Astrocyte of the cerebellum (primary cell): Measurements from ENCODE around the gene LTA4H.
A peak's percentile ranks its signal among the peaks of the same experiment; 100 is the strongest.

Experiments used
- DNase-seq: peaks from one replicate; pipeline ENCODE4 v3.0.0-alpha.2; 2011; ENCODE audit warnings: low read depth
- H3K4me3 ChIP-seq: 2 replicates; pipeline ENCODE4 v1.5.1; 2011; ENCODE audit warnings: mild to moderate bottlenecking, low read depth, low read length, moderate library complexity
- in situ Hi-C: cut with HindIII; loops from 2 replicates; pipeline ENCODE4 v1.10.0; 2017; ENCODE audit warnings: low sequenced_read_pairs
- TF ChIP-seq, protein P1 (sequence below): IDR thresholded peaks from 2 replicates; pipeline ENCODE4 v1.5.1; 2012; ENCODE audit warnings: low read length, low read depth, moderate library complexity, mild to moderate bottlenecking; ENCODE audit errors: missing control alignments

The LTA4H gene

DNA sequence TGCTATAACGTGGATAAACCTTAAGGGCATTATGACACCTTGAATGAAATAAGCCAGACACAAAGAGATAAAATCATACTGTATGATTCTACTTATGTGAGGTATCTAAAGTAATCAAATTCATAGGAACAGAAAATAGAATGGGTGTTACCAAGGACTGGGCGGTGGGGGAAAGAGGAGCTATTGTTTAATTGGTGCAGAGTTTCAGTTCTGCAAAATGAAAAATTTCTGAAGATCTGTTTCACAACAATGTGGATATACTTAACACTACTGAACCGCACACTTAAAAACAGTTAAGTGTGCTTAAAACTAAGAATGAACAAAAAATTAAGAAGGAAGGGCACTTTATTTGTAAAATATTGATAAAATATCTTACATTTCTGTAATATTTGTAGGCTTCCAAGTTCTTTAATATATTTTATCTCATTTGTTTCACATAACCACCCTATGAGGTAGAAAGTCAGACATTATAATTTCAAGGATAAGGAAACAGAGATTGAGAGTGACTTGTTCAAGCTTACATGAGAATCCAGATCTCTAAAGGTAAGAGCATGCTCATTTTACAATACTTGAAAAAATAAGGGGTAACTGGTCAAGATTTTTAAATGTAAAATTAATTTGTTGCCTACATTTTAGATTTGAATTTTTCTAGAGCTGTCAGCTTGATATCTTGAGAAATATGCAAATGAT is 14.9 kb downstream of the LTA4H start:
- no peak for DNase-seq
- no peak overlapping the region for H3K4me3 ChIP-seq
- in situ Hi-C loops = no loop called here
- TF ChIP-seq, protein P1, sequence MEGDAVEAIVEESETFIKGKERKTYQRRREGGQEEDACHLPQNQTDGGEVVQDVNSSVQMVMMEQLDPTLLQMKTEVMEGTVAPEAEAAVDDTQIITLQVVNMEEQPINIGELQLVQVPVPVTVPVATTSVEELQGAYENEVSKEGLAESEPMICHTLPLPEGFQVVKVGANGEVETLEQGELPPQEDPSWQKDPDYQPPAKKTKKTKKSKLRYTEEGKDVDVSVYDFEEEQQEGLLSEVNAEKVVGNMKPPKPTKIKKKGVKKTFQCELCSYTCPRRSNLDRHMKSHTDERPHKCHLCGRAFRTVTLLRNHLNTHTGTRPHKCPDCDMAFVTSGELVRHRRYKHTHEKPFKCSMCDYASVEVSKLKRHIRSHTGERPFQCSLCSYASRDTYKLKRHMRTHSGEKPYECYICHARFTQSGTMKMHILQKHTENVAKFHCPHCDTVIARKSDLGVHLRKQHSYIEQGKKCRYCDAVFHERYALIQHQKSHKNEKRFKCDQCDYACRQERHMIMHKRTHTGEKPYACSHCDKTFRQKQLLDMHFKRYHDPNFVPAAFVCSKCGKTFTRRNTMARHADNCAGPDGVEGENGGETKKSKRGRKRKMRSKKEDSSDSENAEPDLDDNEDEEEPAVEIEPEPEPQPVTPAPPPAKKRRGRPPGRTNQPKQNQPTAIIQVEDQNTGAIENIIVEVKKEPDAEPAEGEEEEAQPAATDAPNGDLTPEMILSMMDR = no peak

DNA sequence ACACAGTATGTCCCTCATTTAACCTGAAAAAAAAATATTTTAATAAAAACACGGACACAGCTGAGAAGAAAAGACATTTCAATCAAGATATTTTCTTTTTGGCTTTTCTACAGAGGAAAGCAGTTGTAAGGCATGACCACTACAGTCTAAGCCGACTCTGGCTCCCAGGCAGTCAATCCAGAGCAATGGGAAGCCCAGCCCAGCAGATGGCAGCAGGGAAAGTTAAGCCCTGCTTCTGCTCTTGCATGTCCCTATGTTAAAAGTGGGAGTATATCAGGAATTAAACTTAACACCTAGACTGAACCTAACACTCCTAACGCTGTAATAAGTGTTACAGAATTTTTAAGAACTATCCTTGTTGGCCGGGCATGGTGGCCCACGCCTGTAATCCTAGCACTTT is 19.7 kb downstream of the LTA4H start:
- in situ Hi-C loops = no loop called here
- peak; percentile 15 for DNase-seq
- TF ChIP-seq, protein P1 = peak; percentile 62
- H3K4me3 ChIP-seq = no peak overlapping the region

DNA sequence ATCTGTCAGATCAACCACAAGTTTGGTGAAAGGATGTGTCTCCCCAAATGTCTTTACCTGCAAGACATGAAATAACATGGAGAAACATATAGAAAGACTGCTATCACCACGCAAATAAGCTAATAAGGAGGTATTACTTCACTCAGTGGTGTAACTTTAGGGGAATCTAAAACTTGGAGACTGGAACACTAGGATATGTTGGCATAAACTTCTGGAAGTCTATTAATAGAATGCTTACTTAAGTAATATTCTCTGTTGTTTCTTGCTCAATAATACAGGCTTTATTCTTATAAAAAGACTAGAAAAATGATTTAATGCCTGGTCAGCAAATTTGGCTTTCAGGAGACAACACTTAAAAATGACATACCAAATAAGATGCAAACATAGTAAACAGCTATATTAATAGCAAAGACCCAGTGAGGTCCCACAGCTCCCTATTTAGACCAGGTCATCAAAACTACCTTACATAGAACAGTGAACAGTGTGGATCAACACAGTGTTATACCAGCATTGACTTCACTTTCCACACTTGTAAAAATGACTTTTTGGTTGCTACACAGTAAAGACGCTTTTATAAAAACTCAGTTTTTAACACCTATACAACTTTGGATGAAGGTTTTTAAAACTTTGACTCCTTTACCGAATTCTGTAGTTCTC is 20.3 kb downstream of the LTA4H start:
- H3K4me3 ChIP-seq = no peak overlapping the region
- TF ChIP-seq, protein P1 = no peak
- no peak for DNase-seq

DNA sequence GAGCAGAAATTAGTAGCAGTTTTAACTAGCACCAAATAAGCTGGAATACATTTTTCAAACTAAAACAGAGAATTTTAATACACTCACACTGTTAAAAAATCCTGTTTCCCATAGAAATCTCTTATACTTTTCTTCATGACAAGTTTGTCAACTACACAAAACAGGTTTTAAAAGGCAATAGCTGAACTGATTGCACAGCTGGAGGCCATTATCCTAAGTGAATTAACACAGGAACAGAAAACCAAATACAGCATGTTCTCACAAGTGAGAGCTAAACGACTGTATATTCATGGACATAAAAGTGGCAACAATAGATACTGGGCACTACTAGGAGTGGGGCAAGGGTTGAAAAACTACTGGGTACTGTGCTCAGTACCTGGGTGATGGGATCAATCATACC is 27.7 kb downstream of the LTA4H start:
- in situ Hi-C loops = no loop called here
- DNase-seq = no peak
- TF ChIP-seq, protein P1 = no peak

More for the DNA sequence above, 20.3 kb downstream of the LTA4H start:
- in situ Hi-C loops = no loop called here

DNA sequence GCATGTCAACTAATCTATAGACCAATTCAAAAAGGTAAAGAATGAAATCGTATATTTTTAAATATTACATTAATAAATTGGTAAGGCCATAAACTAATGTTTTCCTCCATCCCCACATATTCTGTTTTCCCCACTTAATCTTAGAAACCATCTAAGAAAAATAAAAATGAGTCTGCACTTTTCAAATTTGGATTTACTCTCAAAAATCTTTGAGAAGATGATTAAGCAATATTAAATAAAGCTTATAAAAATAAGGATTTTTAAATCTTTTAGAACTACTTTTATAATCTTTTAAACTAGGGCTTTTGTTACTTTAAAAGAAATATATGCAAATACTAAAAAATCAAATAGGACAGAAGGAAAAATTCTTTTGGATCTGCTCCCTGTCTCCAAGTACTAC is 28.7 kb downstream of the LTA4H start:
- no peak overlapping the region for H3K4me3 ChIP-seq
- in situ Hi-C loops = no loop called here
- TF ChIP-seq, protein P1 = no peak
- no peak for DNase-seq

More for the DNA sequence above, 27.7 kb downstream of the LTA4H start:
- H3K4me3 ChIP-seq = no peak overlapping the region

DNA sequence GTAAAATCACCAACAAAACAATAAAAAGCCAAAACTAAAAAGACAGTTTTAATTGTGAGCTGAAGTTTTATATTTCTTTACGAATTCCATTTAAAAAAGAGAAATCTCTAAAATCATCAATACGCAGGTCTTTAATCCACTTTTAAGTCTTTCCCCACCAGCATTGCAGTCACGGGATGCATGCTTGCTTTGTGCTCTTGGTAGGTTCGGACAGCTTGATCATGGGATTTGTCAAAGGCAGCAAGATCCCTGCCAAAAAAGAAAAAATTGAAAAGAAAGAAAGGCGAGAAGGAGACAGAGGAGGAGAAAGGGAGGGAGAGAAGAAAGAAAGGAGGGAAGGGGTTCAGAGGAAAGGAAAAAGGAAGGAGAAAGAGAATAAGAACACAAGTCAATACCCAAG is 34.5 kb downstream of the LTA4H start:
- in situ Hi-C loops = no loop called here

More for the DNA sequence above, 34.5 kb downstream of the LTA4H start:
- TF ChIP-seq, protein P1 = no peak
- DNase-seq = no peak
- no peak overlapping the region for H3K4me3 ChIP-seq
